Thyroid gland (tissue), 4 donors: ENCODE data around the gene ATAD3C. TPM values are rescaled to one million over a fixed set of nuclear protein-coding genes. Genes with fewer than 3 reads are reported as not detected.
"Not testable (repeated sequence)": the region's sequence is repeated elsewhere in the genome, so short reads cannot be mapped to it uniquely, and the experiment has no call there.

Experiments used
- DNase-seq, 2 donors: peaks; one replicate each; pipeline ENCODE4 v3.0.0-alpha.2; 2019
- H3K27ac ChIP-seq, 3 donors: fragments of 200-600 bp; sonication (generic); 1 replicate in 2 of 3; 2 replicates in 1 of 3; pipeline ENCODE4 v1.5.1; 2016 to 2019; ENCODE audit warnings: mild to moderate bottlenecking in 1 of 3, moderate library complexity in 1 of 3
- H3K27me3 ChIP-seq: fragments of 200-600 bp; sonication (generic); one replicate; pipeline ENCODE4 v1.5.1; 2019
- H3K36me3 ChIP-seq, 2 donors: fragments of 200-600 bp; sonication (generic); one replicate each; pipeline ENCODE4 v1.5.1; 2016 to 2019
- H3K4me1 ChIP-seq, 2 donors: fragments of 200-600 bp; sonication (generic); one replicate each; pipeline ENCODE4 v1.5.1; 2017 to 2019
- H3K4me3 ChIP-seq, 3 donors: fragments of 200-600 bp; sonication (generic); replicated peaks in 1 of 3; 1 replicate in 2 of 3; 2 replicates in 1 of 3; pipeline ENCODE4 v1.5.1; 2016; ENCODE audit warnings: mild to moderate bottlenecking in 1 of 3
- H3K9me3 ChIP-seq: fragments of 200-600 bp; sonication (generic); one replicate; pipeline ENCODE4 v1.5.1; 2017
- POLR2A ChIP-seq, 2 donors: fragments of 450-650 bp; IDR thresholded peaks; one replicate each; pipeline ENCODE4 v1.6.1; 2017; ENCODE audit warnings: antibody characterized with exemption in 2 of 2, mild to moderate bottlenecking in 2 of 2, moderate library complexity in 1 of 2
- WGBS, 2 donors: methylation state at CpG; one replicate each; pipeline ENCODE4 v1.1.5; 2017; 5-methylcytosine and 5-hydroxymethylcytosine counted together
- intact Hi-C: fragments of 100-400 bp; cut with DNase I; formaldehyde crosslinking; loops from one replicate; pipeline ENCODE4 v1.15.1; 2023
- total RNA-seq, 4 donors: library from RNA; depleted of rRNA; stranded (reverse); fragments of >200 nt; gene quantifications; one replicate each; pipeline ENCODE4 v1.2.3, GENCODE V29; 2016
- TF ChIP-seq, protein P1 (sequence below), 6 experiments: fragments of 200-600 bp in 3 of 6; fragments of 450-650 bp in 3 of 6; sonication (generic) in 3 of 6; IDR thresholded peaks; one replicate each; pipeline ENCODE4 v1.5.1; 2016 to 2019; ENCODE audit warnings: antibody characterized with exemption in 6 of 6, mild to moderate bottlenecking in 2 of 6, inconsistent platforms in 1 of 6, moderate library complexity in 1 of 6

ATAD3C gene
- total RNA-seq, 4 donors from 2014 or later: 4.9 to 29.9 (median 15.1) TPM

DNA sequence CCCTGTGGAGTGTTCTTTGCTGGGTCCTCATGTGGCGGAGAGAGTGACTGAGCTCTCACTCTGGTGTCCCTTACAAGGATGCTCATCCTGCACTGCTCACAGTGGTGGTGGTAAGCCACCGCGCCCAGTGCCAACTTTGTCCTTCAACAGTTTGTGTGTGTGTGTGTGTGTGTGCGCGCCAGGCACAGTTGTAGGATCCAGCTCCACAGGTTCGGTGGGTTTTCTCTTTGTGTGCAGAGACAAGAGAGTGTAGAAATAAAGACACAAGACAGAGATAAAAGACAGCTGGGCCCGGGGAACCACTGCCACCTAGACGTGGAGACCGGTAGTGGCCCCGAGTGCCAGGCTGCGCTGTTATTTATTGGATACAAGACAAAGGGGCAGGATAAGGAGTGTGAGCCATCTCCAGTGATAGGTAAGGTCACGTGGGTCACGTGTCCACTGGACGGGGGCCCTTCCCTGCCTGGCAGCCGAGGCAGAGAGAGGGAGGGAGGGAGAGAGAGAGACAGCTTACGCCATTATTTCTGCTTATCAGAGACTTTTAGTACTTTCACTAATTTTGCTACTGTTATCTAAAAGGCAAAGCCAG is 55.4 kb downstream of the ATAD3C start:
- peak; percentile 72 to 80 for DNase-seq
- H3K4me3 ChIP-seq, H3K27me3 ChIP-seq, H3K9me3 ChIP-seq, intact Hi-C loops, H3K36me3 ChIP-seq: not testable (repeated sequence)
- peaks cover 0 to 13% of the 10 kb centered on the region in 2 donors for H3K4me1 ChIP-seq
- peak overlapping the region; percentile 67 to 81 (median 77) for H3K27ac ChIP-seq
- WGBS, 2 donors: 38 to 48% methylated on average over 15 to 16 of the region's 16 CpGs
- TF ChIP-seq POLR2A (IDR thresholded peaks at IDR 0.05): peak in 1 of 2 donors; percentile 45
- TF ChIP-seq, protein P1, sequence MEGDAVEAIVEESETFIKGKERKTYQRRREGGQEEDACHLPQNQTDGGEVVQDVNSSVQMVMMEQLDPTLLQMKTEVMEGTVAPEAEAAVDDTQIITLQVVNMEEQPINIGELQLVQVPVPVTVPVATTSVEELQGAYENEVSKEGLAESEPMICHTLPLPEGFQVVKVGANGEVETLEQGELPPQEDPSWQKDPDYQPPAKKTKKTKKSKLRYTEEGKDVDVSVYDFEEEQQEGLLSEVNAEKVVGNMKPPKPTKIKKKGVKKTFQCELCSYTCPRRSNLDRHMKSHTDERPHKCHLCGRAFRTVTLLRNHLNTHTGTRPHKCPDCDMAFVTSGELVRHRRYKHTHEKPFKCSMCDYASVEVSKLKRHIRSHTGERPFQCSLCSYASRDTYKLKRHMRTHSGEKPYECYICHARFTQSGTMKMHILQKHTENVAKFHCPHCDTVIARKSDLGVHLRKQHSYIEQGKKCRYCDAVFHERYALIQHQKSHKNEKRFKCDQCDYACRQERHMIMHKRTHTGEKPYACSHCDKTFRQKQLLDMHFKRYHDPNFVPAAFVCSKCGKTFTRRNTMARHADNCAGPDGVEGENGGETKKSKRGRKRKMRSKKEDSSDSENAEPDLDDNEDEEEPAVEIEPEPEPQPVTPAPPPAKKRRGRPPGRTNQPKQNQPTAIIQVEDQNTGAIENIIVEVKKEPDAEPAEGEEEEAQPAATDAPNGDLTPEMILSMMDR (IDR thresholded peaks at IDR 0.05): peak; percentile 35 to 85 (median 66)

DNA sequence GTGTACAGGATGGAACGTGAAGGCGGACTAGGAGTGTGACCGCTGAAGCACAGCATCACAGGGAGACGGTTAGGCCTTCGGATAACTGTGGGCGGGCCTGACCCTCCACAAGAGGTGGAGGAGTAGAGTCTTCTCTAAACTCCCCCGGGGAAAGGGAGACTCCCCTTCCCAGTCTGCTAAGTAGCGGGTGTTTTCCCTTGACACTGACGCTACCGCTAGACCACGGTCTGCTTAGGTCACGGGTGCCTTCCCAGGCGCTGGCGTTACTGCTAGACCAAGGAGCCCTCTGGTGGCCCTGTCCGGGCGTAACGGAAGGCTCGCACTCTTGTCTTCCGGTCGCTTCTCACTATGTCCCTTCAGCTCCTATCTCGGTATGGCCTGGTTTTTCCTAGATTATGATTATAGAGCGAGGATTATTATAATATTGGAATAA is 55.9 kb downstream of the ATAD3C start:
- H3K27me3 ChIP-seq, H3K4me3 ChIP-seq, intact Hi-C loops, H3K36me3 ChIP-seq, H3K9me3 ChIP-seq: not testable (repeated sequence)
- Histone ChIP-seq H3K4me1 (peaks cover 0 to 13% of the 10 kb centered on the region in 2 donors), H3K27ac (peak overlapping the region; percentile 67 to 81 (median 77))
- peak; percentile 64 to 68 for DNase-seq
- TF ChIP-seq, protein P1 (IDR thresholded peaks at IDR 0.05): peak in 4 of 6 experiments; percentile 34 to 60 (median 52)
- 10% methylated on average over 11 to 16 of the region's 22 CpGs for WGBS, 2 donors

DNA sequence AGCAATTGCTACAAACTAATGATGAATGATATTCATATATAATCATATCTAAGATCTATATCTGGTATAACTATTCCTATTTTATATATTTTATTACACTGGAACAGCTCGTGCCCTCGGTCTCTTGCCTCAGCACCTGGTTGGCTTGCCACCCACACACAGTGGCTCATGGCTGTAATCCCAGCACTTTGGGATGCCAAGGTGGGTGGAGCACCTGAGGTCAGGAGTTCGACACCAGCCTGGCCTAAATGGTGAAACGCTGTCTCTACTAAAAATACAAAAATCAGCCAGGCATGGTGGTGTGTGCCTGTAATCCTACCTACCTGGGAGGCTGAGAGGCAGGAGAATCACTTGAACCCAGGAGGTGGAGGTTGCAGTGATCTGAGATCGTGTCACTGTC is 56.3 kb downstream of the ATAD3C start:
- intact Hi-C loops: not testable (repeated sequence)

DNA sequence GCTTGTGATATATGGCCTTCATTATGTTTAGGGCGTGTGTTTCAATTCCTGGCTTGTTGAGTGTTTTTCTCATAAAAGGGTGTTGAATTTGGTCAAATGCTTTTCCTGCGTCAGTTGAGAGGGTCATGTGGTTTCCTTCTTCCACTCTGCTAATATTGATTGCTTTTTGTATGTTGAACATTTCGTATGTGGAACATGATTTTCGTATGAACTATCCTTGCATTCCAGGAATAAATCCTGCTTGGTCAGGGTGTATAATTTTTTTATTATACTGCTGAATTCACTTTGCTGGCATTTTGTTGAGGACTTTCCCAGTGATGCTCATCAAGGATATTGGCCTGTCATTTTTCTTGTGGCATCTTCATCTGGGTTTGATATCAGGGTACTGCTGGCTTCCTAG is 57.8 kb downstream of the ATAD3C start:
- no peak overlapping the region for H3K27ac ChIP-seq
- TF ChIP-seq, protein P1 (IDR thresholded peaks at IDR 0.05): no peak
- no peak for TF ChIP-seq POLR2A (IDR thresholded peaks at IDR 0.05)
- no peaks in the 10 kb centered on the region for H3K9me3 ChIP-seq
- no peaks in the 10 kb centered on the region for H3K36me3 ChIP-seq
- 94 to 97% methylated on average over 4 of the region's 4 CpGs for WGBS, 2 donors
- no peak for DNase-seq
- no peak overlapping the region for H3K4me3 ChIP-seq
- no peaks in the 10 kb centered on the region for H3K27me3 ChIP-seq
- peaks cover 4 to 19% of the 10 kb centered on the region in 2 donors for H3K4me1 ChIP-seq
- intact Hi-C loops: no loop called here

More for the DNA sequence above, 56.3 kb downstream of the ATAD3C start:
- H3K9me3 ChIP-seq, H3K27me3 ChIP-seq, H3K4me3 ChIP-seq, H3K36me3 ChIP-seq: not testable (repeated sequence)
- peak in 1 of 2 donors; percentile 12 for DNase-seq
- 68 to 76% methylated on average over 5 of the region's 5 CpGs for WGBS, 2 donors
- peaks cover under 1 to 15% of the 10 kb centered on the region in 2 donors for H3K4me1 ChIP-seq
- H3K27ac ChIP-seq: peak overlapping the region; percentile 67 to 81 (median 77)

DNA sequence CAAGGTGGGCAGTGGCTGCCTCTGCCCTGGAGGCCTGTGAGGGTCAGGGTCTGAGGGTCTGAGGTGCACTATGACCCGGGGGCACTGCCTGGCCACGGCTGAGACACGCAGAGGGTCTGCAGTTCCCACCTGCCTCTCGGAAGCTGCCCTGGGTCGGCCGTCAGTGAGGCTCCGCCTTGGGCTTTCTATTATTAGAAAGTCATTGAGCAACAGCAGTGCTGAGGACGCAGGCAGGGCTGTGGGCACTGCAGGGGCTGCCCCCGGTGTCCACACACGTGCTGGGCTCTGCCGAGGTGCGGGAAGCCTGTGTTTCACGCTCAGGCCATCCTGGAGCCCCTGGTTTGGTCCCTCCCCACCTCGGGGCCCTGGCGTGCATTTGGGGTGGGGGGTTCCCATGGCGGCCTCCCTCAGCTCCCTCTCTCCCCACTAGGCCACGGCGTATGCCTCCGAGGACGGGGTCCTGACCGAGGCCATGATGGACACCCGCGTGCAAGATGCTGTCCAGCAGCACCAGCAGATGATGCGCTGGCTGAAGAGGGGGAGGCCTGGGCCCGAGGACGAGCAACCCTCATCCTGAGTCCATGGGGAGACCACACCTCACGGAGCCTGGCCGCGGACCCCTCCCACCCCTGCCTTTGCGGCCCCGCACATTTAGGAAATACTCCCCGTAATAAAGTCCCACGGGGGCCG is 59.4 kb downstream of the ATAD3C start:
- H3K4me3 ChIP-seq, H3K9me3 ChIP-seq, H3K27ac ChIP-seq, intact Hi-C loops, DNase-seq, H3K36me3 ChIP-seq, H3K27me3 ChIP-seq: not testable (repeated sequence)
- peaks cover 4 to 19% of the 10 kb centered on the region in 2 donors for H3K4me1 ChIP-seq
- 89% methylated on average over 20 of the region's 34 CpGs; no CpG with 5 or more reads in 1 of the 2 donors for WGBS, 2 donors

DNA sequence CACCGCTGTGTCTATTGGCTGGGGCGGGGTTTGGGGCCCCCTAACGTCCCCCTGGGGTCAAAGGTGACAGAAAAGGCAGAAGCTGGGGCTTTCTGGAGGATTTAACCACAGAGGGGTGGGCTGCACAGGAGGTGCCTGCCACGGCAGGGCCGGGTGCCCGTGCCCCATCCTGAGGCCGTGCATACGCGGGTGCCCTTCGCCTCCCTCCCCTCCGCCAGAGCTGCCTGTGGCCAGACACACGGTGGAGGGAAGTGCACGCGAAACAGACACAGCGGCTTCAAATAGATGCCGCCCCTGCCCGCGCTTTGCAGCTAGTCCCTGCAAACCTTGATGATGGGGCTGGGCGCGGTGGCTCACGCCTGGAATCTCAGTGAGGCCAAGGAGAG is 60.0 kb downstream of the ATAD3C start:
- H3K9me3 ChIP-seq, H3K4me3 ChIP-seq, H3K36me3 ChIP-seq, DNase-seq, H3K27ac ChIP-seq, H3K27me3 ChIP-seq, intact Hi-C loops: not testable (repeated sequence)
- WGBS, 2 donors: 93% methylated on average over 10 of the region's 21 CpGs; no CpG with 5 or more reads in 1 of the 2 donors
- H3K4me1 ChIP-seq: peaks cover 4 to 19% of the 10 kb centered on the region in 2 donors
